Measurements from ENCODE around the gene EIF1AD. TPM values are rescaled to one million over a fixed set of nuclear protein-coding genes. Genes with fewer than 3 reads are reported as not detected.

EIF1AD gene
- total RNA-seq, 1 experiment from 2014 or later = 45.8 TPM

Other genes with a start within 250 kb of the EIF1AD start
- gene AP5B1, start 221.2 kb downstream of the EIF1AD start, total RNA-seq (2014; rRNA removed; shearing (Covaris generic)) = 10.3 and 13.6 TPM in 2 replicates
- gene OVOL1, start 215.1 kb downstream of the EIF1AD start, total RNA-seq (2014; rRNA removed; shearing (Covaris generic)) = not detected in 2 replicates
- gene SNX32, start 168.2 kb downstream of the EIF1AD start, total RNA-seq (2014; rRNA removed; shearing (Covaris generic)) = not detected in 2 replicates
- 2,329 and 2,647 TPM in 2 replicates for gene CFL1, start 144.0 kb downstream of the EIF1AD start, total RNA-seq (2014; rRNA removed; shearing (Covaris generic))
- 62.4 and 64.9 TPM in 2 replicates for gene MUS81, start 141.7 kb downstream of the EIF1AD start, total RNA-seq (2014; rRNA removed; shearing (Covaris generic))
- 27.9 and 32.0 TPM in 2 replicates for gene EFEMP2, start 129.4 kb downstream of the EIF1AD start, total RNA-seq (2014; rRNA removed; shearing (Covaris generic))
- gene CTSW, start 122.3 kb downstream of the EIF1AD start, total RNA-seq (2014; rRNA removed; shearing (Covaris generic)) = 0.24 and 0.57 TPM in 2 replicates
- 187 and 232 TPM in 2 replicates for gene FIBP, start 113.7 kb downstream of the EIF1AD start, total RNA-seq (2014; rRNA removed; shearing (Covaris generic))
- gene CCDC85B, start 111.5 kb downstream of the EIF1AD start, total RNA-seq (2014; rRNA removed; shearing (Covaris generic)) = 135 and 146 TPM in 2 replicates
- 236 and 374 TPM in 2 replicates for gene FOSL1, start 101.8 kb downstream of the EIF1AD start, total RNA-seq (2014; rRNA removed; shearing (Covaris generic))
- 44.0 and 64.7 TPM in 2 replicates for gene C11orf68, start 83.1 kb downstream of the EIF1AD start, total RNA-seq (2014; rRNA removed; shearing (Covaris generic))
- gene DRAP1, start 82.7 kb downstream of the EIF1AD start, total RNA-seq (2014; rRNA removed; shearing (Covaris generic)) = 355 and 356 TPM in 2 replicates
- 0.05 TPM in 1 of 2 replicates, not detected in the other for gene TSGA10IP, start 56.7 kb downstream of the EIF1AD start, total RNA-seq (2014; rRNA removed; shearing (Covaris generic))
- gene SART1, start 40.4 kb downstream of the EIF1AD start, total RNA-seq (2014; rRNA removed; shearing (Covaris generic)) = 86.4 and 112 TPM in 2 replicates
- gene BANF1, start 346 bp upstream of the EIF1AD start, total RNA-seq (2014; rRNA removed; shearing (Covaris generic)) = 99.1 and 153 TPM in 2 replicates
- gene CST6, start 9.9 kb upstream of the EIF1AD start, total RNA-seq (2014; rRNA removed; shearing (Covaris generic)) = not detected in 2 replicates
- 10.0 and 13.7 TPM in 2 replicates for gene CATSPER1, start 24.3 kb upstream of the EIF1AD start, total RNA-seq (2014; rRNA removed; shearing (Covaris generic))
- not detected in 2 replicates for gene GAL3ST3, start 47.0 kb upstream of the EIF1AD start, total RNA-seq (2014; rRNA removed; shearing (Covaris generic))
- 230 and 239 TPM in 2 replicates for gene SF3B2, start 50.2 kb upstream of the EIF1AD start, total RNA-seq (2014; rRNA removed; shearing (Covaris generic))
- gene PACS1, start 68.1 kb upstream of the EIF1AD start, total RNA-seq (2014; rRNA removed; shearing (Covaris generic)) = 10.4 and 17.8 TPM in 2 replicates

Data from HT1080 (cell line).